Muscle of arm (tissue), 12 donors: Measurements from ENCODE around the gene COL25A1. TPM values are rescaled to one million over a fixed set of nuclear protein-coding genes. Genes with fewer than 3 reads are reported as not detected.
"Not testable (repeated sequence)": the region's sequence is repeated elsewhere in the genome, so short reads cannot be mapped to it uniquely, and the experiment has no call there.

Experiments used
- DNase-seq: peaks from one replicate; pipeline ENCODE4 v3.0.0-alpha.2; 2013
- polyA plus RNA-seq, 12 donors: library from polyadenylated mRNA; unstranded; fragments of 120-200 nt; gene quantifications; one replicate each; pipeline ENCODE4 v1.2.1, GENCODE V29; 2013; ENCODE audit not compliant: insufficient read length in 12 of 12

Gene COL25A1
- polyA plus RNA-seq, 12 donors: 3.0 to 14.5 (median 6.1) TPM; not detected in 1

- no peak for DNase-seq
Measured at GRCh38 chr4:108916638-108917037, 385.8 kb downstream of the COL25A1 start.

DNA sequence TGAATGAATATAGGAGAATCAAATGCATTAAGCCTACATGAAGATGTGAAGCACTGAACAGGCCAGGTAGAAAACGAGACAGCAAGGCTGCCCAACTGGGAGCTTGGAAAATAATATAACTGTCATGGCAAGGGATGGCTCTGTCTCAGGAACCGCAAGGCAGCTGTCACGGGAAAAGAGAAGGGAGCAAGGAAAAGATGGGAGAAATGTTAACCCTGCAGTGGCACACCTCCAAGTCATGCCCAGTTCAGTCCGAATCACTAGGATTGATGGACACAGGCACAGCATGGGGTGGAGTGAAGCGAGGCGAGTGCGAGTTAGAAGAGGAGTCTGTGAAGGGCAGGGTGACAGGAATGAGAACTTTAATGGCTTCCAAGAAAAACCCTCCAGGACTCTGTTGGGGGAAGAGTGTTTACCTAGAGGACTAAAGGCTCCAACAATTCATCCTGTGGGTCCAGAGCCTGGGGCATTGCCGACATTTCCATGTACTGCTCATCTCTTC is 395.5 kb downstream of the COL25A1 start:
- no peak for DNase-seq

- DNase-seq: no peak
Measured at GRCh38 chr4:108906006-108906405, 396.5 kb downstream of the COL25A1 start.

DNA sequence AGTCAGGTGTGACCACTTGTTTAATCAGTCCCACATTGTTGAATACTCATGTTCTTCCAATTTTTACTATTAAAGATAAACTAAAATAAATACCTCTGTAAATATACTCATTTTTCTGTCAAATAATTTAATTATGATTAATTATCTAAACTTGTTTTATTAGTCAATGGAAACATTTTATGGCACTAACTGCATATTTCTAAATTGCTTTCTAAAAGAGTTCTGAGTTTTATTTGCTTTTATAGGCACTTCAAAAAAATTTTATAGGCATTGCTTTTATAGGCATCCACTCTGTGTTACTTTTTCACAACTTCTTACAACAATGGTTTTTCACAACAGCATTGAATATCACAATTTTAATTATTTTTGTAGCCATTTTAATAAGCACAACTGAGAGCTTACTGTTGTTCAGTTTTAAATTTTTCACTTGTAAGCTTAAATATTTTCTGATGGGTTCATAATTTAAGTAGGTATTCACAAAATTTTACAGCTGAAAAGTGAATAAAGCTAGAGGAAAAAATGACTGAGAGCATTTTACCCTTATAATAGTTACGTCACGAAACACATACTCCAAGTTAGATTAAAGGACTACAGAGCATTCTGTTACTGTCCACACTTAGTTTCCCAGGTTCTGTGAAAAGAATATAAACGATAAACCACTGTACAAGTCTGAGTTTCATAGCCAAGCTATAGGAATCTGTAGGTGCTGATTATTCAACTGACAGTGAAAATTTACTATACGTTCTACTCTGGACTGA is 398.8 kb downstream of the COL25A1 start:
- no peak for DNase-seq

DNA sequence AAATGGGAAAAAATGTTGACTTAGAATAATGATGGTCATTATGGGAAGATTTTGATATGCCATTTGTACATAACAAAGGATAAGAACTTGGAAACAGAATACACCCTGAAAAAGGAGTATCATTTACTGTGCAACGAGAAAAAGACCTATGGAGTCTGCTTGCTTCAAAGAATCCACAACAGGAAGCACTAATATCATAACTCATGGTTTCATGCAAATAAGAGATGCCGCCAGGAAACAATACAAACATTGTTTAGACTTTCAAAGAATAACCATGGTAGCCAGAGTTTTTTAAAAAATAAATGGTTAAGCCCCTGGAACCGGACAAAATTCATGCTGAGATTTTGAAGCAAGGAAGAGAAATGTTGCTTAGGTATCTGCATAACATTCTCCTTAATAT is 399.7 kb downstream of the COL25A1 start:
- DNase-seq: no peak

GRCh38 chr4:108901291-108901690 is 401.2 kb downstream of the COL25A1 start:
- DNase-seq: no peak

GRCh38 chr4:108900018-108900580 is 402.4 kb downstream of the COL25A1 start:
- DNase-seq: no peak

GRCh38 chr4:108893468-108893867 is 409.0 kb downstream of the COL25A1 start:
- peak; percentile 12 for DNase-seq

DNA sequence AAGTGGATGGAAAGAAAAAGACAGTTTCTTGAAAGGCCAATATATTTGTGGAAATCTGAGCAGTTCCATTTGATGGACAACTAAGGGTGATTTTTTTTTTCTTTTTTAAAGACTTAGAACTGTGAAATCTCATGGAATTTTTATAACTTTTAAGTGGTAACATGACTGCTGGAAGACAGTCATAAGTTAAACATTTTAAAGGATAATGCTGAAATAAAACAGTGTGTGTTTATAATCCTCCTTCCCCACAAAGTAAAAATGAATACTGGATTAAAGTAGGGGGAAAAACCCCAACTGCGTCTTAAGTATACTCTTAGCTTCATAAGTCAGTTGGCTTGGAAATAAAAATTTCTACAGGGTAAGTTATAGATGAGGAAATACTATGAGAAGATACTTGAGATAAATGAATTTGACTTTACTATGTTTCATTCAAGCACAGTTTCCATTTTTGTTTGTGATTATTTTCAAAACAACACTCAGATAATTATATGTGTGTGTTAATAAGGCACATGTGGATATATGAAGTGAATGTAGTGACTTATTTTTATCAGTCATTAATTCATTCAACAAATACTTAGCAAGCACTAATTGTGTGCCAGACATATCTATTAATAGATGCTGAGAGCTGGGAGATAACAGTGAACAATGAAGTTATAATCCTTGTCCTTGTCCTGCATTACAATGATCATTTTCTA is 410.4 kb downstream of the COL25A1 start:
- no peak for DNase-seq

DNA sequence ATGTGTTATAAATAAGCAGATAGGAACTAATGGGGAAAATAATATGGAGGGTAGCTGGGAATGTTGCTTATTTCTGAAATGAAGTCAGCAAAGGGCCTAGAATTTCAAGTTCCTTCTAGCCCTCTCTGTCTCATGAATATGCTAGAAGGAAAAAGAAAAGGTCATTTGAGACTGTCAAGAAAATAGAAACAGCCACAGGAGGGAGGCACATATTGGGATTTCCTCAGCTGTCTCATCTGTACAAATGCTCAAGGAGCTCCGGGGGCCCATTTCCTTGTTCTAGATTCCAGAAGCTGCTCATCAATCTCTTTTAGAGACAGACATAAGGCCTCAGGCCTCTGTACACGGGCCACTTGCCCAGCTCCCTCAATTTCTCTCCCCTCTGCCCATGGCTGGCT is 412.0 kb downstream of the COL25A1 start:
- no peak for DNase-seq

DNA sequence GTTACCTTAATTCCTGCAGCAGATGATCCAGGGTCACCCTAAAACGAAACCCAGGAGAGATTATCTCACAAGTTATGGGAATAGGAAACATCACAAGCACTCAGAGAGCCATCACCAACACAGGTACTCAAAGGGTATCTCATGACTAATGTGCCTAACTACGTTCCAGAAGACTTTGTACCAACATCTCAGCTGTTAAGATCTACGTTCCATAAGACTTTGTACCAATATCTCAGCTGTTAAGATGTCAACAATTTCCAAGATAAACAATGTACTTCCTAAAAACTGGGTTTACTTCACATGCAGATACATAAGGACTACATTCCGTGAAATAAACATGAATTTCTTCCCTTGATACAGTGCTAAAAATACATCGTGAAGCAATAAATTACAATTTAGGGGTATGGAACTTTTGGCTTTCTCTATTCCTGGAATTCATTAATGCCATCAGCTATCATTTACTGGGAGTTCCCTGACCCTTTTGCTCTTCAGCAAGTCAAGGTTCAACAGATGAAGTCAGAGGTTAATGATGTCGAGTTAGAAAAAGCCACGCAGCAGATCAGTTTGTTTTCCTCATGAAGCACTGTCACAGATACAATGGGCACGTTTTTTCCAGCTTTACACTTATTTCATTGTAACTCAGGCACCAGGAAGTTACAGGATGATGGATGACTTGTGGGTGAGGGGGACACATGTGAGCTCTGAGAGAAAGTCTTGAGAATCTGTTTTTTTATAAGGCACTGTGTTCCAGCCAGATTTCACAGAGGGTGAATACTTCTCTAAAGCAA is 412.6 kb downstream of the COL25A1 start:
- DNase-seq: no peak

GRCh38 chr4:108888769-108889168 is 413.7 kb downstream of the COL25A1 start:
- DNase-seq: no peak

- DNase-seq: no peak
Measured at GRCh38 chr4:108887034-108887433, 415.4 kb downstream of the COL25A1 start.

- DNase-seq: no peak
Measured at GRCh38 chr4:108885211-108885610, 417.2 kb downstream of the COL25A1 start.

GRCh38 chr4:108884596-108884995 is 417.9 kb downstream of the COL25A1 start:
- no peak for DNase-seq

- DNase-seq: no peak
Measured at GRCh38 chr4:108881986-108882385, 420.5 kb downstream of the COL25A1 start.

GRCh38 chr4:108881190-108881589 is 421.3 kb downstream of the COL25A1 start:
- DNase-seq: no peak

DNA sequence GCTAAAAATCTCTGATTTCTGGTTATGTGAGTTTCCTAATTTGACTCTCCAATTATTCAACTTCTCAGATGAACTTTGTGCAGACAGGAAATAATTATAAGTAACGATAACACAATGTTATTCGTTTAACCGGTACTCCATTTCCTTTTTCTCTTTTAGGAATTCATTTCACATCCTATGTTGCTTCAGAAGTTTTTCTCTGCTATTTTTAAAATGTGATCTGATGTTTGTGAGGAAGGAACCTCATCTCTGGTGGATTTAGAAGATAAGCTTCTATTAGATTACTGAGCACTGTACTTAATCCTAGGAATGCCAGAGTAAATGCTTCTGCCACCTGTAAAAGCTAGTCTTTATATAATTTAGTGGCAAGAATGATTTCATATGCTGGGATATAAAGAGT is 423.7 kb downstream of the COL25A1 start:
- DNase-seq: no peak

DNA sequence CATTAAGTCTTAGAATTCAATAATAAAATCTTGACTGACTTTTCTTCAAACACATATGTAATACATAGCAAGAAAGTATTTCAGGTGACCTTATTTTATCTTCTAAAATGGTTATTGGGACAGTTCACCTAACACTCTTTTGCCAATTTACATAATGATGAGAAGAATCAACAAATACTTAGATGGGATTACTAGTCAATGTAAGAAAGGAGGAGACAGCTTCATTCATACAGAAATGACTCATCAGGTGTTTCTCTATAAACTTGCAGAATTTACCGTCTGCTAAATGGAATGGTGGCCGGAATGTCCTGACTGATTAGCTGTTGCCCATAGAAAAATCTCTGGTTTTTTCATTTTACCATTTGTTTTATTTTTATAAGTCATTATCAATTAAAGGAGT is 424.6 kb downstream of the COL25A1 start:
- DNase-seq: no peak

GRCh38 chr4:108874806-108875205 is 427.7 kb downstream of the COL25A1 start:
- DNase-seq: no peak

DNA sequence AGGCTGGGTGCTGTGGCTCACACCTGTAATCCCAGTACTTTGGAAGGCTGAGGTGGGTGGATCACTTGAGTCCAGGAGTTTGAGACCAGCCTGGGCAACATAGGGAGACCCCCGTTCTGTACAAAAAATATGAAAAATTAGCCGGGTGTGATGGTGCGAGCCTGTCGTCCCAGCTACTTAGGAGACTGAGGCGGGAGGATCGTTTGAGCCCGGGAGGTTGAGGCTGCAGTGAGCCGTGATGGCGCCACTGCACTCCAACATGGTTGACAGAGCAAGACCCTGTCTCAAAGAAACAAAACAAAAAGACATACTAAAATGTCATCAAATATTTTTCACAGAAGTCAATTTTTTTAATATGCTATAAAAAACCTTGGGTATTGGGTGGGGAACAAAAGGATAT is 432.5 kb downstream of the COL25A1 start:
- not testable (repeated sequence) for DNase-seq

- DNase-seq: no peak
Measured at GRCh38 chr4:108868606-108869227, 433.7 kb downstream of the COL25A1 start.
